Measurements from ENCODE around the gene TEC.

Gene TEC

GRCh38 chr4:48114412-48114811 lies 155.2 kb downstream of the TEC start:
- no peak for DNase-seq

GRCh38 chr4:48112017-48112667 lies 157.5 kb downstream of the TEC start:
- no peak for DNase-seq

GRCh38 chr4:48110452-48110978 lies 159.1 kb downstream of the TEC start:
- DNase-seq, result no peak

- DNase-seq, result peak; percentile 72
Observed at GRCh38 chr4:48109413-48110263, 160.0 kb downstream of the TEC start.

- DNase-seq, result no peak
Observed at GRCh38 chr4:48108309-48109073, 161.1 kb downstream of the TEC start.

GRCh38 chr4:48105230-48105629 lies 164.4 kb downstream of the TEC start:
- DNase-seq, result no peak

- DNase-seq, result no peak
Observed at GRCh38 chr4:48103483-48104139, 166.0 kb downstream of the TEC start.

- DNase-seq, result no peak
Observed at GRCh38 chr4:48102303-48102702, 167.3 kb downstream of the TEC start.

- DNase-seq, result no peak
Observed at GRCh38 chr4:48100256-48100655, 169.4 kb downstream of the TEC start.

GRCh38 chr4:48095441-48095840 lies 174.2 kb downstream of the TEC start:
- no peak for DNase-seq

- peak; percentile 79 for DNase-seq
Observed at GRCh38 chr4:48093991-48094416, 175.6 kb downstream of the TEC start.

- no peak for DNase-seq
Observed at GRCh38 chr4:48090621-48091020, 179.0 kb downstream of the TEC start.

- no peak for DNase-seq
Observed at GRCh38 chr4:48085821-48086589, 183.6 kb downstream of the TEC start.
